HEK293 (cell line): ENCODE data around the gene CALHM1.

ENCODE experiments used
- CTCF ChIA-PET: fragments of 350-600 bp; formaldehyde crosslinking; extraction: SDS; loops from one replicate; lab custom pipeline; 2021; ENCODE audit warnings: antibody characterized with exemption; lab: Yijun Ruan, JAX
- POLR2A ChIA-PET: fragments of 300-600 bp; formaldehyde crosslinking; extraction: SDS; loops from one replicate; lab custom pipeline; 2020; ENCODE audit warnings: antibody characterized with exemption, inconsistent platforms; lab: Yijun Ruan, JAX
- H3K27ac ChIP-seq: fragments of 200-500 bp; sonication (Bioruptor generic); 2 replicates; pipeline ENCODE4 v1.5.1; 2014; ENCODE audit warnings: low read depth, low read length, control low read depth, inconsistent platforms; ENCODE audit errors: extremely low read depth
- H3K36me3 ChIP-seq, 2 experiments: fragments of 200-500 bp in 1 of 2; sonication (Bioruptor generic) in 1 of 2; 1 replicate in 1 of 2; 2 replicates in 1 of 2; pipeline ENCODE4 v1.5.1; 2014 to 2017; ENCODE audit warnings: inconsistent platforms in 2 of 2, low read length in 2 of 2; ENCODE audit not compliant: control insufficient read depth in 2 of 2, insufficient read depth in 1 of 2
- H3K4me1 ChIP-seq: fragments of 200-500 bp; sonication (Bioruptor generic); 2 replicates; pipeline ENCODE4 v1.5.1; 2014; ENCODE audit warnings: mild to moderate bottlenecking, low read length, inconsistent platforms; ENCODE audit not compliant: control insufficient read depth, insufficient read depth
- H3K4me3 ChIP-seq: 2 replicates; pipeline ENCODE4 v1.5.1; 2011; ENCODE audit warnings: low read depth, mild to moderate bottlenecking, control low read depth, low read length, moderate library complexity
- H3K9me3 ChIP-seq: fragments of 200-500 bp; sonication (Bioruptor generic); 2 replicates; pipeline ENCODE4 v1.5.1; 2014; ENCODE audit warnings: low read depth, low read length, inconsistent platforms; ENCODE audit not compliant: control insufficient read depth, insufficient read depth
- ATF2 ChIP-seq: fragments of 450-650 bp; formaldehyde crosslinking; IDR thresholded peaks from 2 replicates; pipeline ENCODE4 v1.5.1; 2016; ENCODE audit warnings: missing biosample characterization, missing genetic modification characterization, low read depth
- EGR2 ChIP-seq: fragments of 450-650 bp; formaldehyde crosslinking; IDR thresholded peaks from 2 replicates; pipeline ENCODE4 v1.5.1; 2016; ENCODE audit warnings: low read depth, missing biosample characterization, missing genetic modification characterization
- PATZ1 ChIP-seq: fragments of 450-650 bp; formaldehyde crosslinking; IDR thresholded peaks from 2 replicates; pipeline ENCODE4 v1.5.1; 2016; ENCODE audit warnings: missing biosample characterization, missing genetic modification characterization
- SALL2 ChIP-seq: fragments of 450-650 bp; formaldehyde crosslinking; IDR thresholded peaks from 2 replicates; pipeline ENCODE4 v1.5.0; 2017; ENCODE audit warnings: missing biosample characterization, mild to moderate bottlenecking, missing genetic modification characterization, borderline replicate concordance
- SCRT1 ChIP-seq: fragments of 450-650 bp; formaldehyde crosslinking; IDR thresholded peaks from 2 replicates; pipeline ENCODE4 v1.5.1; 2016; ENCODE audit warnings: missing biosample characterization, missing genetic modification characterization, borderline replicate concordance
- SP7 ChIP-seq: fragments of 450-650 bp; formaldehyde crosslinking; IDR thresholded peaks from 2 replicates; pipeline ENCODE4 v1.5.1; 2016; ENCODE audit warnings: missing biosample characterization, missing genetic modification characterization
- TCF7L2 ChIP-seq: IDR thresholded peaks from 2 replicates; pipeline ENCODE4 v1.6.1; 2011; ENCODE audit warnings: low read depth, mild to moderate bottlenecking, inconsistent platforms, low read length, moderate library complexity, borderline replicate concordance
- WT1 ChIP-seq: fragments of 450-650 bp; formaldehyde crosslinking; IDR thresholded peaks from 2 replicates; pipeline ENCODE4 v1.5.1; 2016; ENCODE audit warnings: missing biosample characterization, missing genetic modification characterization
- ZBTB6 ChIP-seq: fragments of 450-650 bp; formaldehyde crosslinking; IDR thresholded peaks from 2 replicates; pipeline ENCODE4 v1.5.1; 2017; ENCODE audit warnings: missing biosample characterization, missing genetic modification characterization
- ZFHX2 ChIP-seq: fragments of 450-650 bp; formaldehyde crosslinking; conservative IDR thresholded peaks from 2 replicates; pipeline ENCODE4 v1.5.1; 2016; ENCODE audit warnings: missing biosample characterization, missing genetic modification characterization
- ZIC2 ChIP-seq: fragments of 450-650 bp; formaldehyde crosslinking; IDR thresholded peaks from 2 replicates; pipeline ENCODE4 v1.5.1; 2016; ENCODE audit warnings: missing biosample characterization, missing genetic modification characterization
- ZNF157 ChIP-seq: fragments of 450-650 bp; formaldehyde crosslinking; IDR thresholded peaks from 2 replicates; pipeline ENCODE4 v1.5.1; 2016; ENCODE audit warnings: missing biosample characterization, missing genetic modification characterization
- ZNF2 ChIP-seq: fragments of 450-650 bp; formaldehyde crosslinking; IDR thresholded peaks from 2 replicates; pipeline ENCODE4 v1.5.1; 2016; ENCODE audit warnings: missing biosample characterization, missing genetic modification characterization
- ZNF473 ChIP-seq: fragments of 450-650 bp; formaldehyde crosslinking; IDR thresholded peaks from 2 replicates; pipeline ENCODE4 v1.5.1; 2017; ENCODE audit warnings: missing biosample characterization, missing genetic modification characterization
- ZNF530 ChIP-seq: fragments of 450-650 bp; formaldehyde crosslinking; IDR thresholded peaks from 2 replicates; pipeline ENCODE4 v1.5.1; 2016; ENCODE audit warnings: low read depth, missing biosample characterization, missing genetic modification characterization
- ZNF639 ChIP-seq: fragments of 450-650 bp; formaldehyde crosslinking; IDR thresholded peaks from 2 replicates; pipeline ENCODE4 v1.5.1; 2016; ENCODE audit warnings: missing biosample characterization, missing genetic modification characterization
- ZNF670 ChIP-seq: fragments of 450-650 bp; formaldehyde crosslinking; IDR thresholded peaks from 2 replicates; pipeline ENCODE4 v1.5.1; 2016; ENCODE audit warnings: missing biosample characterization, missing genetic modification characterization, low read depth
- ZNF707 ChIP-seq: fragments of 450-650 bp; formaldehyde crosslinking; IDR thresholded peaks from 2 replicates; pipeline ENCODE4 v1.5.1; 2016; ENCODE audit warnings: missing biosample characterization, missing genetic modification characterization
- ZNF768 ChIP-seq: fragments of 450-650 bp; formaldehyde crosslinking; IDR thresholded peaks from 2 replicates; pipeline ENCODE4 v1.5.1; 2018; ENCODE audit warnings: missing biosample characterization, mild to moderate bottlenecking, missing genetic modification characterization

The CALHM1 gene

GRCh38 chr10:103458720-103459119 lies at the start of gene CALHM1:
TSS of gene CALHM1 (minus strand) at chr10:103458900. CDS start at chr10:103458751, 149 bp downstream.
- TF ChIP-seq ZNF473 (tag by site-specific recombination): no peak
- no peak for TF ChIP-seq SALL2
- TF ChIP-seq ZNF2 (tag by site-specific recombination): no peak
- TF ChIP-seq EGR2: peak; percentile 43; the same call in 1 of the 2 replicates
- TF ChIP-seq ZFHX2 (tag by site-specific recombination): peak; percentile 56; the same call in 1 of the 2 replicates
- no peak for TF ChIP-seq WT1 (tag by site-specific recombination)
- TF ChIP-seq ZNF670: no peak
- no peak for TF ChIP-seq ATF2
- 0 out of 2 replicates have a peak, but pooled peaks have one; percentile 14 for TF ChIP-seq ZBTB6
- TF ChIP-seq ZNF530: no peak
- TF ChIP-seq PATZ1 (tag by site-specific recombination): no peak
- TF ChIP-seq ZIC2: no peak
- TF ChIP-seq ZNF768 (tag by site-specific recombination): no peak
- no peak for TF ChIP-seq ZNF157
- no peak for TF ChIP-seq ZNF707
- TF ChIP-seq, all 188 proteins: peak for 3
- Histone ChIP-seq H3K9me3 (no peaks in the 10 kb centered on the region), H3K27ac (no peak within 1 kb of the TSS), H3K4me3 (no peak within 1 kb of the TSS), H3K4me1 (no peaks in the 10 kb centered on the region), H3K36me3 (no peaks in the 10 kb centered on the region)
- ChIA-PET POLR2A (interaction anchor here (0.6 kb wide), 1 partner anchor 18 kb away, joined by 3 read pairs; no protein-coding TSS in a partner anchor), CTCF (interaction anchor here (0.6 to 0.8 kb wide), 2 partner anchors 10 to 24 kb away, joined by 3 read pairs; no protein-coding TSS in a partner anchor)

GRCh38 chr10:103507235-103508191 lies 48.8 kb upstream of the CALHM1 start:
- TF ChIP-seq TCF7L2: peak; percentile 49; the same call in 1 of the 2 replicates
- 0 out of 2 replicates have a peak, but pooled peaks have one; percentile 44 for TF ChIP-seq ZIC2
- TF ChIP-seq ZNF639 (tag by site-specific recombination): no peak
- TF ChIP-seq SP7 (tag by site-specific recombination): 0 out of 2 replicates have a peak, but pooled peaks have one; percentile 29
- TF ChIP-seq SCRT1 (tag by site-specific recombination): no peak
- peaks cover 4% of the 10 kb centered on the region; the same call in 1 of the 2 replicates for H3K4me1 ChIP-seq
- no peak overlapping the region for H3K4me3 ChIP-seq
- CTCF ChIA-PET: interaction anchor here (0.7 to 1.2 kb wide), 3 partner anchors 9 to 86 kb away, joined by 3 to 4 read pairs (median 4); no protein-coding TSS in a partner anchor
- no peaks in the 10 kb centered on the region for H3K36me3 ChIP-seq
- H3K27ac ChIP-seq: no peak overlapping the region
- POLR2A ChIA-PET: no interaction called here
- no peaks in the 10 kb centered on the region for H3K9me3 ChIP-seq
